Measurements from ENCODE around the gene PIR. TPM values are rescaled to one million over a fixed set of nuclear protein-coding genes. Genes with fewer than 3 reads are reported as not detected.

Gene PIR
- 32.9 and 53.9 TPM in 2 replicates for total RNA-seq

DNA sequence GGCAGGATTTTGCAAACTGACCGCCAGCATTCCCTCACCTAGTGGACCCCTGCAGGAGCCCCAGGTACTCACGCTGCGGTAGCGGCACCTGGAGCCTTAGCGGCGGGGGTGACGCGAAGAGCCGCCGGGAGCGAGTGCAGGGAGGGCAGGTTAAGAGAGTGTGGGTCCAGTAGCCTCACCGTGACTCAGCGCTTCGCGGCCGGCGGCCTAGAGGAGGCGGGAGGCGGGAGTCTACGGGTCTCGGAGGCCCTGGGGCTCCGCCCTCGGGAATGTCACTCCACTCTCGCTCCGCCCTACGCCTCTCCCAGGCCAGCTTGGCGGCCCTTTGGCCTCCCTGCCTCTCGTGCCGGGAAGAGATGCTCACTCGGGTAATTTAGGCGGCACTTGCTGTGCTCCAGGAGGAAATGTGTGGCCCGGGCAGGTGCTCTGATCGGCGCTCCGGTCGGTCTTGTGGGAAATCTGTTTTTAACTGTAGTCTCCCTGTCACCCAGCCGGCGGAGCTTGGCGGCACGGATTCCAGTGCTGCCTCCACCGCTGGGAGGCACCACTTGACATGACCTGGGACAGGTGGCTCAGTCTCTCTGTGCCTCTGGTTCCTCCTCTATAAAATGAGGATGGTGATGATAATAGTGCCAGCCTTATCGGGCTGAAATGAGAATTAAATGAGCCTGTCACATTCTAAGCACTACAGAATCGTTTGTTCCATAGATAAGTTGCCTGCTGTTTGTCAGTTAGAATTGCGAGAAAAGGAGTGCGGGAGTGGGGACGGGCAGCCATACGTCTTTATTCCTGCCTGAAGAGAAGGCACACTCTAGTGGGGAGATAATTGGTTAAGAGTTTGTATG lies at the start of gene PIR:
PIR (minus strand) TSS at position 216 of the 845 bp plus-strand sequence. CDS start 2,076 bp downstream, outside the sequence.

DNA sequence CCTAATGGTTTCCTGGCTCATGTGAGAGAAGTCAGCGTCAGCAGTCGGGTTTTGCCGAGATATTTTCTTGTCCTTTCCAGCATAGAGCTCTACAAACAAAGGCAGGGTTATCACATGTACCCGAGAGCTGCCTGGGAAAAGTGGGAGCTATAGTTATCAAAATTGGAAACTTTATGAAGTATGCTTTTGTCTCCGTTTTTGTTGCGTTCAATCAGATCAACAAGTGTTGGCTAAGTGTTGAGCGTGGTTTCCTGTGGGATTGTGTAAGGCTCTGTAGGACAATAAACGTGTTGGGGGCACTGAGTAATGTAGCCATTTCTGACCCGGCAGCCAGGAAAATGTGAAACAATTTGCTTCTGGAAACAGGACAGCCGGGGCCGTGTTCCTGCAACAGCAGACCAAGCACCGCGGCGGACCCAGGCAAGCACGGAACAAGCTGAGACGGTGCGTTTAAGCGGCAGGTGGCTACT lies 7.4 kb upstream of the PIR start, which contains the start of gene BMX:
BMX (plus strand) TSS at position 311 of the 470 bp plus-strand sequence. CDS start 7,547 bp downstream, outside the sequence.

DNA sequence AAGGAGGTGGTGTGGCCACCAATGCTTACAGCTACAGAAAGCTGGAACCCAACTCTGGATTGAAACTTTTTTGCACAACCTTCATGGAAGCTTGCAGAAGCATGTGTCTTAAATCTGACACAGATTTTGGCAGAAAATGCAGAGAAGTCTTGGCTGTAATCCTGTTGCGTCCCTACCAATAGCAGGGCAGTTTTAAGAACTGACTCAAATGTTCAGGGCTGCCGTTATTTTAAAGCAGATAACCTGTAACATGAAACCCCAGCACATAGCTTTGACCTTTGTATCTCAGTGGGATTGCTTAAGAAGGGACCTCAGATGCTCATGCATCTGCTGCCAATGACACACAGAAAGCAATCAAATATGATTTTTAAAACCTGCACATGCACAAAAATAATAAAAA lies 108.8 kb downstream of the PIR start, which contains the start of gene VEGFD:
VEGFD (minus strand) TSS at position 110 of the 400 bp plus-strand sequence. CDS start 467 bp downstream, outside the sequence.

DNA sequence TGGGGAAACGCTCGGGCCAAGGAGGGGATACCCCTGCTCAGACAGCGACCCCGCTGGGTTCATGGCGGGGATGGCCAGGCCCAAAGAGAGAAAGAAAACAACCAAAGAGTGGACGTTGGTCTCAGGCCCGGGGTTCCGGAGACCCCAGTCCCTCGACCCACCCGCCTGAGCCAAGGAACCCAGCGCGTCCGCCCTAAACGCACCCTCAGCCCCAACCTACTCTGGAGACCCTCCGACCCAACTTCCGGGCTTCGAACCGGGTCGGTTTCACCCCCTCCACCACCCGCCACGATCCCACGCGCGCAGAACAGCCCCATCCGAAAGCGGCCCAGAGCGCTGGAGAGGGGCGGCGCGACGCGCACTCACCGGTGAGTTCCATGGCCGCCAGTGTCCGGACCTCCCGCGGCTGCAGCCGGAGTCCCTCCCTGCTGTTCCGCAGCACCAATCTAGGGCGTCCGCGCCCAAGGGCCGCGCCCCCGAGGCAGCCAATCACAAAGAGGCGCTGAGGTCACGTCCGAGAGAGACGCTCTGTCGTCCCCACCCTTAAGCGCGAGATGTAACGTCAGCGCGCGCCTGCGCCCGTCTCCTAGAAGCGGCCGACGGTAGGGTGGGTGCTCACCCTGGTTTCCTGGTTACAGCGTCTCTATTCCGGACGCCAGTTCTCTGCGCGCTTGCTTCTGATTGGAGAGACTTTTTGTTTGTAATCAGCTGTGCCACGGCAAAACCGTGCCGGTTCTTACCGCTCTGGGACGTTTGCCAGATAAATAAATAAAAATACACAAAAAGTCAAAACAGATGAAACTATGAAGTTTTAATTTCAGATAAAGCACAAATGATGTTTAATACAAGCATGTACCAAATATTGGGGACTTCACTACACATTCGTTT lies 157.8 kb downstream of the PIR start, which contains the start of gene PIGA:
PIGA (minus strand) TSS at position 389 of the 888 bp plus-strand sequence. CDS start 3,593 bp downstream, outside the sequence.

Other genes with a start within 250 kb of the PIR start
- 1.3 and 2.6 TPM in 2 replicates for gene ASB9, start 223.2 kb downstream of the PIR start, total RNA-seq
- gene ASB11, start 177.7 kb downstream of the PIR start, total RNA-seq: not detected in 2 replicates
- gene PIGA, start 157.8 kb downstream of the PIR start, total RNA-seq: 10.7 and 12.4 TPM in 2 replicates
- 0.07 TPM in 1 of 2 replicates, not detected in the other for gene VEGFD, start 108.9 kb downstream of the PIR start, total RNA-seq
- gene BMX, start 7.5 kb upstream of the PIR start, total RNA-seq: 0.07 TPM in 1 of 2 replicates, not detected in the other
- 1.6 and 1.9 TPM in 2 replicates for gene ACE2, start 107.6 kb upstream of the PIR start, total RNA-seq
- gene CLTRN, start 171.5 kb upstream of the PIR start, total RNA-seq: 0.46 and 0.85 TPM in 2 replicates
- 1.3 and 2.7 TPM in 2 replicates for gene CA5B, start 244.9 kb upstream of the PIR start, total RNA-seq